Spleen (tissue), 7 donors: Measurements from ENCODE around the gene UGT1A10.

Experiments
- CTCF ChIP-seq, 11 experiments: fragments of 200-600 bp in 7 of 11; fragments of 450-650 bp in 4 of 11; sonication (generic) in 4 of 11; IDR thresholded peaks in 8 of 11; conservative IDR thresholded peaks in 3 of 11; 1 replicate in 7 of 11; 2 replicates in 4 of 11; pipeline versions ENCODE4 v1.4.0 to v1.8.0; 2016 to 2021; ENCODE audit warnings: antibody characterized with exemption in 11 of 11, inconsistent platforms in 4 of 11, mild to moderate bottlenecking in 1 of 11
- POLR2A ChIP-seq, 3 donors: fragments of 450-650 bp; IDR thresholded peaks; one replicate each; pipeline ENCODE4 v1.5.1; 2017; ENCODE audit warnings: antibody characterized with exemption in 3 of 3, mild to moderate bottlenecking in 1 of 3
- donor health status: DM: no; HTN: no; CAD: no; lungs with moderate emphysema.
- donor health status: DM: no; HTN: no; CAD: no.
- donor health status: DM: no; HTN: no; CAD: no.

GRCh38 chr2:233760043-233760442 is 123.8 kb downstream of the UGT1A10 start, which contains the start of gene UGT1A1:
- no peak for TF ChIP-seq CTCF (IDR thresholded peaks at IDR 0.05 in 8 of 11, conservative IDR thresholded peaks at IDR 0.05 in 3 of 11)
- TF ChIP-seq POLR2A (IDR thresholded peaks at IDR 0.05): no peak
